Heart left ventricle (tissue), 13 donors: Measurements from ENCODE around the gene PLEKHA1.

Source experiments
- CTCF ChIP-seq, 12 donors: fragments of 200-600 bp; sonication (generic) in 4 of 12; IDR thresholded peaks; one replicate each; pipeline versions ENCODE4 v1.5.0 to v1.8.0; 2018 to 2022; ENCODE audit warnings: antibody characterized with exemption in 12 of 12, mild to moderate bottlenecking in 5 of 12
- POLR2A ChIP-seq, 2 donors: fragments of 450-650 bp; IDR thresholded peaks; one replicate each; pipeline ENCODE4 v1.6.1; 2017; ENCODE audit warnings: antibody characterized with exemption in 2 of 2, mild to moderate bottlenecking in 2 of 2, moderate library complexity in 2 of 2
- donor health status: ischemic (EF 13 %, LVEDD 7.1; RV severe dilation, severe dysfunction).
- donor health status: DM: no; HTN: yes; CAD: no.
- donor health status: DM: no; HTN: no; CAD: no.
- donor health status: ischemic (EF 25% LVEDD 6.9; RV normal size, moderate dysfunction).
- donor health status: ischemic (EF 25% LVEDD 5.7; RV mildly dilated, moderate dysfunction).
- donor health status: ischemic (EF 35%, LVEDD 5.7; RV mildly dilated, moderate dysfunction).
- donor health status: nonischemic (EF 11% LVEDD 7.7; RV severe dilation, severe dysfunction).
- donor health status: DM: yes; HTN: yes; CAD: no.
- donor health status: PGD.
- donor health status: ischemic (EF 29% LVEDD 5.4; RV normal size, mild dysfunction).
- donor health status: nonischemic (EF 23%, LVEDD 6.1; RV moderate dilation, normal function).

- no peak for TF ChIP-seq CTCF (IDR thresholded peaks at IDR 0.05)
- TF ChIP-seq POLR2A (IDR thresholded peaks at IDR 0.05): no peak
These were observed 30.1 kb downstream of the PLEKHA1 start for GRCh38 chr10:122404576-122404975.
